ENCODE results near the gene SSR2. TPM values are rescaled to one million over a fixed set of nuclear protein-coding genes. Genes with fewer than 3 reads are reported as not detected.

SSR2 gene
- total and polyA plus RNA-seq, 10 donors = 152 to 291 (median 194) TPM

DNA sequence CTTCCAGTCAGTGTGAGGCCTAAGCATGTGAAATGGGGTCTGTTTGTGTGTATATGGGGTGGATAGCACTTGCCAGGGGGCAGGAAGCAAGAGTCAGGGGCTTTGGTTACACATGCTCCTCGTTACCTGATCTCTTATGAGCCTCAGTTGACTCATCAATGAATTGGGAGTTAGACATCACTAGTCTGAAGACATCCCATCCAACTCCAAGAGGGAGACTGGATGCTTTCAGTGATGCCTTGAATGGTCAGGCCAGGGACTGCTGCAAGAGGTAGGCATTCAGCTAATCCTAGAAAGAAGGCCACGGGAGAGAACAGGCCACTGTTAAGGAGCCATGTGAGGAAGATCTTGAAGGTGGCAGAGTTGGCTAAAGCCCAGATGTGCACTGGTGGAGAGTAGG is 46.5 kb upstream of the SSR2 start:
- 71 to 83% (median 75%) methylated on average over 2 of the region's 2 CpGs for WGBS, 5 donors
- H3K9me3 ChIP-seq = no peaks in the 10 kb centered on the region
- intact Hi-C loops (cut with DNase I; ENCODE audit: low total_unique reads) = no loop called here
- TF ChIP-seq, protein P1, sequence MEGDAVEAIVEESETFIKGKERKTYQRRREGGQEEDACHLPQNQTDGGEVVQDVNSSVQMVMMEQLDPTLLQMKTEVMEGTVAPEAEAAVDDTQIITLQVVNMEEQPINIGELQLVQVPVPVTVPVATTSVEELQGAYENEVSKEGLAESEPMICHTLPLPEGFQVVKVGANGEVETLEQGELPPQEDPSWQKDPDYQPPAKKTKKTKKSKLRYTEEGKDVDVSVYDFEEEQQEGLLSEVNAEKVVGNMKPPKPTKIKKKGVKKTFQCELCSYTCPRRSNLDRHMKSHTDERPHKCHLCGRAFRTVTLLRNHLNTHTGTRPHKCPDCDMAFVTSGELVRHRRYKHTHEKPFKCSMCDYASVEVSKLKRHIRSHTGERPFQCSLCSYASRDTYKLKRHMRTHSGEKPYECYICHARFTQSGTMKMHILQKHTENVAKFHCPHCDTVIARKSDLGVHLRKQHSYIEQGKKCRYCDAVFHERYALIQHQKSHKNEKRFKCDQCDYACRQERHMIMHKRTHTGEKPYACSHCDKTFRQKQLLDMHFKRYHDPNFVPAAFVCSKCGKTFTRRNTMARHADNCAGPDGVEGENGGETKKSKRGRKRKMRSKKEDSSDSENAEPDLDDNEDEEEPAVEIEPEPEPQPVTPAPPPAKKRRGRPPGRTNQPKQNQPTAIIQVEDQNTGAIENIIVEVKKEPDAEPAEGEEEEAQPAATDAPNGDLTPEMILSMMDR (IDR thresholded peaks at IDR 0.05 in 8 of 11, conservative IDR thresholded peaks at IDR 0.05 in 3 of 11) = no peak
- no peak for TF ChIP-seq POLR2AphosphoS5 (IDR thresholded peaks at IDR 0.05)
- no peak for TF ChIP-seq POLR2A (IDR thresholded peaks at IDR 0.05)
- no peak overlapping the region for H3K4me3 ChIP-seq
- H3K27ac ChIP-seq = no peak overlapping the region
- peaks cover 0 to 8% (median 0%) of the 10 kb centered on the region in 7 donors for H3K27me3 ChIP-seq (replicated peaks in 1 of 7)
- H3K4me1 ChIP-seq = peaks cover 0 to 12% (median 0%) of the 10 kb centered on the region in 6 donors
- no peaks in the 10 kb centered on the region for H3K36me3 ChIP-seq
- DNase-seq = no peak

DNA sequence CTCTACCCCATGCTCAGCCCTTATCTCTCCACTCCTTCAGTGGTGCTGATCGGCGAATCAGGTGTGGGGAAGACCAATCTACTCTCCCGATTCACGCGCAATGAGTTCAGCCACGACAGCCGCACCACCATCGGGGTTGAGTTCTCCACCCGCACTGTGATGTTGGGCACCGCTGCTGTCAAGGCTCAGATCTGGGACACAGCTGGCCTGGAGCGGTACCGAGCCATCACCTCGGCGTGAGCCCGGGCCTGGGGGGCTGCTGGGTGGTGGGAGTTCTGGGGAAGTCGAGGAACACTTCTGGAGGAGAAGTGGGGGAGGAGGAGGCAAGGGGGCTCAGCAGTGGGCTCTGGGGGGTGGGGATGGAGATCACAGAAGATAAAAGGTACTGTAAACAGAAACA is 45.1 kb upstream of the SSR2 start:
- WGBS, 5 donors = 71 to 84% (median 75%) methylated on average over 14 to 16 of the region's 16 CpGs

DNA sequence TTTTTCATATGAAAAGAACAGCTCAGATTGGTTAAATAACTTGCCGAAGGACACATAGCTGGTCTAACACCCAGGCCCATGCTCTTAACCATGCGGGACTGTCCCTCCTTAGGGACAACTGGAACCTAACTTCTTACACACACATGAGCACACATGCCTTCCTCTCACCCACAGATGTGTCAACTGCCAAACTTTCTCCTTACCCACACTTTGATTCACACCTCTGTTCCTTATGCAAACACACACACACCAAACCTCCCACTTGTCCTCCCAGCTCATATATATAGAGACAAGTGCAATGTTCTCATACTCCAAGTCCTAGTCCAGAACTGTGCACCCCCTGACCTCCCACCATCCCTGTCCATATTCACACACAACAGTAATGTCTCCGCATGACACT is 44.5 kb upstream of the SSR2 start:
- Histone ChIP-seq H3K36me3 (no peaks in the 10 kb centered on the region), H3K4me1 (peaks cover 0 to 12% (median 0%) of the 10 kb centered on the region in 6 donors), H3K27ac (no peak overlapping the region), H3K9me3 (no peaks in the 10 kb centered on the region), H3K4me3 (no peak overlapping the region), H3K27me3 (replicated peaks in 1 of 7) (peaks cover 0 to 6% (median 0%) of the 10 kb centered on the region in 7 donors)
- DNase-seq = no peak
- WGBS, 5 donors = 85 to 93% (median 87%) methylated on average over 3 of the region's 3 CpGs
- TF ChIP-seq, protein P1 (IDR thresholded peaks at IDR 0.05 in 8 of 11, conservative IDR thresholded peaks at IDR 0.05 in 3 of 11) = no peak
- TF ChIP-seq POLR2AphosphoS5 (IDR thresholded peaks at IDR 0.05) (no peak), POLR2A (IDR thresholded peaks at IDR 0.05) (no peak)
- intact Hi-C loops (cut with DNase I; ENCODE audit: low total_unique reads) = no loop called here

More for the DNA sequence above, 45.1 kb upstream of the SSR2 start:
- intact Hi-C loops (cut with DNase I; ENCODE audit: low total_unique reads) = no loop called here
- Histone ChIP-seq H3K4me1 (peaks cover 0 to 12% (median 0%) of the 10 kb centered on the region in 6 donors), H3K27me3 (replicated peaks in 1 of 7) (peaks cover 0 to 8% (median 0%) of the 10 kb centered on the region in 7 donors), H3K4me3 (no peak overlapping the region), H3K9me3 (no peaks in the 10 kb centered on the region), H3K27ac (no peak overlapping the region), H3K36me3 (no peaks in the 10 kb centered on the region)
- TF ChIP-seq POLR2A (IDR thresholded peaks at IDR 0.05) (no peak), POLR2AphosphoS5 (IDR thresholded peaks at IDR 0.05) (no peak)
- TF ChIP-seq, protein P1 (IDR thresholded peaks at IDR 0.05 in 8 of 11, conservative IDR thresholded peaks at IDR 0.05 in 3 of 11) = no peak
- DNase-seq = no peak

DNA sequence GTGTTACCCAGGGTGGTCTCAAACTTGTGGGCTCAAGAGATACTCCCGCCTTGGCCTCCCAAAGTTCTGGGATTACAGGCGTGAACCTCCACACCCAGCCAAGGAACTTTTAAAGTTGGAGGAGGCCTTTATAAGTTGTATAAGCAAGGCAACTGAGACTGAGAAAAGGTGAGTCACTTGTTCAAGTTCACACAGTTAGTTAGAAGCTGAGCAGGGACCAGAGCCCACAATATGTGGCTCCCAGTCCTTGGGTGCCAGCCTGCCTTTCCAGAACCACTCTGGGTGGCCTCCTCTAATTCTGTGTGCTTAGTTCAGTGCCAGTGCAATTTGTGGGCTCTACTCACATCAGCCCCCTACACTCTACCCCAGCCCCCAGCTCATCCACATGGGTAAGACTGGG is 43.9 kb upstream of the SSR2 start:
- TF ChIP-seq, protein P1 (IDR thresholded peaks at IDR 0.05 in 8 of 11, conservative IDR thresholded peaks at IDR 0.05 in 3 of 11) = no peak
- TF ChIP-seq POLR2AphosphoS5 (IDR thresholded peaks at IDR 0.05) = no peak
- TF ChIP-seq POLR2A (IDR thresholded peaks at IDR 0.05) = no peak
- Histone ChIP-seq H3K36me3 (no peaks in the 10 kb centered on the region), H3K9me3 (no peaks in the 10 kb centered on the region), H3K4me1 (peaks cover 0 to 12% (median 0%) of the 10 kb centered on the region in 6 donors), H3K27me3 (replicated peaks in 1 of 7) (peaks cover 0 to under 1% (median 0%) of the 10 kb centered on the region in 7 donors), H3K4me3 (no peak overlapping the region), H3K27ac (no peak overlapping the region)
- WGBS, 5 donors = 81 to 100% (median 96%) methylated on average over 2 of the region's 2 CpGs
- intact Hi-C loops (cut with DNase I; ENCODE audit: low total_unique reads) = no loop called here
- DNase-seq = no peak
